ENCODE data around the gene ADAMTS16.

The ADAMTS16 gene

GRCh38 chr5:5198815-5199214 lies 58.7 kb downstream of the ADAMTS16 start:
- TF ChIP-seq CTCF (conservative IDR thresholded peaks at IDR 0.05), result no peak
- no peak overlapping the region for H3K27ac ChIP-seq

GRCh38 chr5:5199495-5199894 lies 59.4 kb downstream of the ADAMTS16 start:
- H3K27ac ChIP-seq, result no peak overlapping the region
- no peak for TF ChIP-seq CTCF (conservative IDR thresholded peaks at IDR 0.05)

- TF ChIP-seq CTCF (conservative IDR thresholded peaks at IDR 0.05), result no peak
Observed at GRCh38 chr5:5200133-5200532, 60.0 kb downstream of the ADAMTS16 start.

GRCh38 chr5:5202321-5202720 lies 62.2 kb downstream of the ADAMTS16 start:
- TF ChIP-seq CTCF (conservative IDR thresholded peaks at IDR 0.05), result no peak

More at GRCh38 chr5:5200133-5200532, 60.0 kb downstream of the ADAMTS16 start:
- H3K27ac ChIP-seq, result no peak overlapping the region

GRCh38 chr5:5203451-5203850 lies 63.3 kb downstream of the ADAMTS16 start:
- no peak for TF ChIP-seq CTCF (conservative IDR thresholded peaks at IDR 0.05)
- no peak overlapping the region for H3K27ac ChIP-seq

More at GRCh38 chr5:5202321-5202720, 62.2 kb downstream of the ADAMTS16 start:
- H3K27ac ChIP-seq, result no peak overlapping the region

GRCh38 chr5:5207828-5208227 lies 67.7 kb downstream of the ADAMTS16 start:
- no peak for TF ChIP-seq CTCF (conservative IDR thresholded peaks at IDR 0.05)

GRCh38 chr5:5209089-5209488 lies 69.0 kb downstream of the ADAMTS16 start:
- no peak for TF ChIP-seq CTCF (conservative IDR thresholded peaks at IDR 0.05)
- peak overlapping the region; percentile 76 for H3K27ac ChIP-seq

More at GRCh38 chr5:5207828-5208227, 67.7 kb downstream of the ADAMTS16 start:
- H3K27ac ChIP-seq, result peak overlapping the region; percentile 76
